Panc1 (cell line): ENCODE measurements around the gene CDK14. TPM values are rescaled to one million over a fixed set of nuclear protein-coding genes. Genes with fewer than 3 reads are reported as not detected.
"Not testable (repeated sequence)": the region's sequence is repeated elsewhere in the genome, so short reads cannot be mapped to it uniquely, and the experiment has no call there.

Experiments used
- ATAC-seq: fragments of 200-7000 bp; cut with Tn5 transposase; 2 replicates; pipeline ENCODE4 v1.9.1; 2020; ENCODE audit warnings: mild to moderate bottlenecking, moderate library complexity
- BruUV-seq: library from RNA; stranded (reverse); fragments of 400-500 nt; replicated peaks from 2 replicates; lab custom pipeline; 2021; lab: Mats Ljungman, UMichigan
- CTCF ChIA-PET: fragments of 300-600 bp; sonication (Branson Sonifier 250); formaldehyde crosslinking; loops from one replicate; lab custom pipeline; 2022; ENCODE audit warnings: antibody characterized with exemption; lab: Charles Lee
- POLR2A ChIA-PET: fragments of 300-600 bp; sonication (Branson Sonifier 250); formaldehyde crosslinking; loops from one replicate; lab custom pipeline; 2022; ENCODE audit warnings: antibody characterized with exemption; lab: Charles Lee
- DNase-seq: peaks from one replicate; pipeline ENCODE4 v3.0.0-alpha.2; 2010; ENCODE audit warnings: low read depth, low spot score
- H3K27ac ChIP-seq: 2 replicates; pipeline ENCODE4 v1.5.1; 2011; ENCODE audit warnings: mild to moderate bottlenecking, low read length, inconsistent platforms
- H3K27me3 ChIP-seq: fragments of 200-500 bp; sonication (Bioruptor generic); 2 replicates; pipeline ENCODE4 v1.6.0; 2014; ENCODE audit warnings: low read length, inconsistent platforms; ENCODE audit not compliant: control insufficient read depth, insufficient read depth
- H3K36me3 ChIP-seq: fragments of 200-500 bp; sonication (Bioruptor generic); 2 replicates; pipeline ENCODE4 v1.5.1; 2014; ENCODE audit warnings: inconsistent platforms, mild to moderate bottlenecking, low read length, moderate library complexity; ENCODE audit not compliant: control insufficient read depth, insufficient read depth
- H3K4me1 ChIP-seq: 2 replicates; pipeline ENCODE4 v1.5.1; 2011; ENCODE audit warnings: inconsistent platforms, mild to moderate bottlenecking, low read length, moderate library complexity; ENCODE audit not compliant: control insufficient read depth, insufficient read depth
- H3K4me3 ChIP-seq, 2 experiments: 2 replicates each; pipeline ENCODE4 v1.5.1; 2011 to 2012; ENCODE audit warnings: low read depth in 2 of 2, low read length in 2 of 2, mild to moderate bottlenecking in 2 of 2, inconsistent platforms in 1 of 2, moderate library complexity in 1 of 2
- H3K9me3 ChIP-seq: fragments of 200-500 bp; sonication (Bioruptor generic); 2 replicates; pipeline ENCODE4 v1.5.1; 2014; ENCODE audit warnings: low read depth, mild to moderate bottlenecking, inconsistent platforms, low read length, moderate library complexity; ENCODE audit not compliant: control insufficient read depth, insufficient read depth
- CTCF ChIP-seq: fragments of 450-650 bp; IDR thresholded peaks from 2 replicates; pipeline ENCODE4 v1.5.1; 2017; ENCODE audit warnings: mild to moderate bottlenecking
- POLR2AphosphoS5 ChIP-seq: IDR thresholded peaks from 2 replicates; pipeline ENCODE4 v1.6.1; 2012; ENCODE audit warnings: mild to moderate bottlenecking, low read depth, low read length, moderate library complexity
- REST ChIP-seq, 2 experiments: IDR thresholded peaks; 2 replicates each; pipeline ENCODE4 v1.6.1; 2011 to 2012; ENCODE audit warnings: low read depth in 2 of 2, control low read depth in 1 of 2, low read length in 1 of 2, mild to moderate bottlenecking in 1 of 2, moderate library complexity in 1 of 2; ENCODE audit not compliant: insufficient read depth in 1 of 2
- SIN3A ChIP-seq: IDR thresholded peaks from 2 replicates; pipeline ENCODE4 v1.6.1; 2012; ENCODE audit warnings: low read depth, mild to moderate bottlenecking, low read length, moderate library complexity, borderline replicate concordance; ENCODE audit not compliant: insufficient read depth
- TCF7L2 ChIP-seq: IDR thresholded peaks from 2 replicates; pipeline ENCODE4 v1.6.1; 2011; ENCODE audit warnings: mild to moderate bottlenecking, low read depth, low read length, inconsistent platforms
- in situ Hi-C: cut with HindIII; loops from 2 replicates; pipeline ENCODE4 v1.10.0; 2016; ENCODE audit warnings: low sequenced_read_pairs, low pct_unique_long_range_greater_than_20kb
- intact Hi-C: fragments of 100-400 bp; cut with micrococcal nuclease; formaldehyde crosslinking; loops from one replicate; pipeline ENCODE4 v1.10.0; 2022; ENCODE audit not compliant: unreplicated experiment
- total RNA-seq: library from RNA; stranded (reverse); gene quantifications from one replicate; pipeline ENCODE4 v1.2.1, GENCODE V29; 2021; ENCODE audit not compliant: unreplicated experiment

The CDK14 gene
- total RNA-seq, 1 experiment from 2014 or later: 3.0 TPM

GRCh38 chr7:90727412-90727811 is 131.3 kb downstream of the CDK14 start:
- ChIA-PET CTCF (no interaction called here), POLR2A (no interaction called here)
- BruUV-seq: no TSS peak
- TF ChIP-seq SIN3A (no peak), REST (IDR thresholded peaks at IDR 0.05; ENCODE audit: insufficient read depth in 1 of 2, low read depth in 2 of 2, low read length in 1 of 2) (no peak), CTCF (no peak), TCF7L2 (no peak), POLR2AphosphoS5 (no peak)
- no peak for ATAC-seq
- Histone ChIP-seq H3K27me3 (no peaks in the 10 kb centered on the region), H3K9me3 (no peaks in the 10 kb centered on the region), H3K4me1 (no peaks in the 10 kb centered on the region), H3K36me3 (no peaks in the 10 kb centered on the region), H3K4me3 (no peak overlapping the region), H3K27ac (no peak overlapping the region)
- in situ Hi-C loops: no loop called here
- intact Hi-C loops: no loop called here
- DNase-seq: no peak

- TF ChIP-seq TCF7L2: no peak
- TF ChIP-seq CTCF: no peak
- no peak for TF ChIP-seq SIN3A
- no peak for TF ChIP-seq REST (IDR thresholded peaks at IDR 0.05; ENCODE audit: insufficient read depth in 1 of 2, low read depth in 2 of 2, low read length in 1 of 2)
- no peak for TF ChIP-seq POLR2AphosphoS5
- no peaks in the 10 kb centered on the region for H3K4me1 ChIP-seq
- H3K27me3 ChIP-seq: no peaks in the 10 kb centered on the region
- no peaks in the 10 kb centered on the region for H3K36me3 ChIP-seq
- CTCF ChIA-PET: no interaction called here
- DNase-seq (no peak), ATAC-seq (no peak)
- H3K9me3 ChIP-seq: no peaks in the 10 kb centered on the region
- intact Hi-C loops: no loop called here
- POLR2A ChIA-PET: no interaction called here
- no peak overlapping the region for H3K4me3 ChIP-seq
- no peak overlapping the region for H3K27ac ChIP-seq
- no TSS peak for BruUV-seq
- in situ Hi-C loops: no loop called here
These were observed 132.4 kb downstream of the CDK14 start for GRCh38 chr7:90728568-90728967.

- BruUV-seq, H3K27ac ChIP-seq, H3K27me3 ChIP-seq, H3K9me3 ChIP-seq, H3K4me3 ChIP-seq, in situ Hi-C loops, DNase-seq, H3K4me1 ChIP-seq, H3K36me3 ChIP-seq, ATAC-seq, CTCF ChIA-PET, intact Hi-C loops: not testable (repeated sequence)
- POLR2A ChIA-PET: interaction anchor here (0.7 kb wide), 1 partner anchor 11 kb away, joined by 4 read pairs; no protein-coding TSS in a partner anchor
These were observed 139.6 kb downstream of the CDK14 start for GRCh38 chr7:90735611-90736280.
